HepG2 (cell line): ENCODE data around the gene TTC19. TPM values are rescaled to one million over a fixed set of nuclear protein-coding genes. Genes with fewer than 3 reads are reported as not detected.

Experiments used
- EP300 ChIP-seq, 3 experiments: sonication (generic) in 1 of 3; formaldehyde crosslinking in 1 of 3; IDR thresholded peaks; 2 replicates each; pipeline versions ENCODE4 v1.5.1 to v1.6.1; 2011 to 2020; ENCODE audit warnings: low read depth in 2 of 3, low read length in 2 of 3, borderline replicate concordance in 1 of 3, improper control_type of control experiment in 1 of 3, mild to moderate bottlenecking in 1 of 3, missing genetic modification reagents in 1 of 3, moderate library complexity in 1 of 3
- IKZF1 ChIP-seq: fragments of 450-650 bp; IDR thresholded peaks from 2 replicates; pipeline ENCODE4 v1.7.1; 2016
- KAT8 ChIP-seq: IDR thresholded peaks from 2 replicates; pipeline ENCODE4 v1.6.1; 2016; ENCODE audit warnings: missing genetic modification reagents, missing compliant biosample characterization
- MAFK ChIP-seq, 2 experiments: IDR thresholded peaks in 1 of 2; conservative IDR thresholded peaks in 1 of 2; 2 replicates each; pipeline ENCODE4 v1.6.1; 2011; ENCODE audit warnings: improper control_type of control experiment in 2 of 2, low read length in 2 of 2
- MED1 ChIP-seq: sonication (generic); formaldehyde crosslinking; IDR thresholded peaks from 2 replicates; pipeline ENCODE4 v1.4.0; 2020; ENCODE audit warnings: missing genetic modification reagents
- NCOR1 ChIP-seq: fragments of 200-600 bp; sonication (generic); IDR thresholded peaks from 2 replicates; pipeline ENCODE4 v1.7.0; 2017; ENCODE audit warnings: antibody characterized with exemption, low read length, borderline replicate concordance
- POLR2A ChIP-seq, 2 experiments: IDR thresholded peaks; 2 replicates each; pipeline ENCODE4 v1.6.1; 2011; ENCODE audit warnings: low read depth in 2 of 2, low read length in 2 of 2, mild to moderate bottlenecking in 1 of 2, moderate library complexity in 1 of 2; ENCODE audit not compliant: insufficient read depth in 1 of 2
- RARG ChIP-seq: sonication (generic); formaldehyde crosslinking; IDR thresholded peaks from 2 replicates; pipeline ENCODE4 v1.4.0; 2020; ENCODE audit warnings: low read depth, mild to moderate bottlenecking, missing genetic modification reagents
- RFX5 ChIP-seq: IDR thresholded peaks from 2 replicates; pipeline ENCODE4 v1.6.1; 2011; ENCODE audit warnings: low read depth, low read length, improper control_type of control experiment
- RFXANK ChIP-seq: IDR thresholded peaks from 2 replicates; pipeline ENCODE4 v1.6.1; 2016
- SOX6 ChIP-seq, 2 experiments: fragments of 450-650 bp in 1 of 2; sonication (generic) in 1 of 2; formaldehyde crosslinking in 1 of 2; IDR thresholded peaks; 2 replicates each; pipeline versions ENCODE4 v1.4.0 to v1.6.1; 2017 to 2020; ENCODE audit warnings: antibody characterized with exemption in 1 of 2, mild to moderate bottlenecking in 1 of 2, missing genetic modification reagents in 1 of 2
- SRF ChIP-seq: IDR thresholded peaks from 2 replicates; pipeline ENCODE4 v1.6.1; 2011; ENCODE audit warnings: mild to moderate bottlenecking, low read depth, low read length, moderate library complexity
- TBX2 ChIP-seq: sonication (generic); formaldehyde crosslinking; IDR thresholded peaks from 2 replicates; pipeline ENCODE4 v1.5.0; 2020; ENCODE audit warnings: missing genetic modification reagents, mild to moderate bottlenecking, borderline replicate concordance
- TRIM24 ChIP-seq: sonication (generic); formaldehyde crosslinking; IDR thresholded peaks from 2 replicates; pipeline ENCODE4 v1.8.0; 2022; ENCODE audit warnings: mild to moderate bottlenecking, missing genetic modification reagents
- ZMYM3 ChIP-seq: sonication (generic); formaldehyde crosslinking; IDR thresholded peaks from 2 replicates; pipeline ENCODE4 v1.5.1; 2020; ENCODE audit warnings: mild to moderate bottlenecking, missing genetic modification reagents
- ZNF20 ChIP-seq: sonication (generic); formaldehyde crosslinking; IDR thresholded peaks from 2 replicates; pipeline ENCODE4 v1.4.0; 2020; ENCODE audit warnings: mild to moderate bottlenecking, moderate library complexity, missing genetic modification reagents
- ZNF431 ChIP-seq: sonication (generic); formaldehyde crosslinking; IDR thresholded peaks from 2 replicates; pipeline ENCODE4 v1.9.0; 2022; ENCODE audit warnings: missing genetic modification reagents, low read depth, mild to moderate bottlenecking, borderline replicate concordance
- ZNF558 ChIP-seq: sonication (generic); formaldehyde crosslinking; IDR thresholded peaks from 2 replicates; pipeline ENCODE4 v1.9.0; 2022; ENCODE audit warnings: mild to moderate bottlenecking, missing genetic modification reagents, borderline replicate concordance
- ZNF615 ChIP-seq: sonication (generic); formaldehyde crosslinking; IDR thresholded peaks from 2 replicates; pipeline ENCODE4 v1.5.0; 2020; ENCODE audit warnings: mild to moderate bottlenecking, missing genetic modification reagents, borderline replicate concordance
- ZSCAN29 ChIP-seq: sonication (generic); formaldehyde crosslinking; conservative IDR thresholded peaks from 2 replicates; pipeline ENCODE4 v1.4.0; 2020; ENCODE audit warnings: mild to moderate bottlenecking, missing genetic modification reagents
- polyA plus RNA-seq, 8 experiments: library from polyadenylated mRNA; depleted of rRNA in 3 of 8; stranded (reverse) in 7 of 8; unstranded in 1 of 8; fragments of >200 nt; fragmentation: Illumina TruSeq in 4 of 8; extraction: Trizol in 4 of 8; gene quantifications; 2 replicates each; pipeline versions ENCODE4 v1.2.1 to v1.2.3, GENCODE V29; 2011 to 2016; ENCODE audit warnings: low read depth in 4 of 8, missing spikeins in 1 of 8, mixed read lengths in 1 of 8; ENCODE audit not compliant: insufficient read depth in 1 of 8
- total RNA-seq, 5 experiments: library from RNA; depleted of rRNA; stranded (reverse); fragments of >200 nt; fragmentation: Illumina TruSeq; extraction: Trizol; gene quantifications; 2 replicates each; pipeline ENCODE4 v1.2.3, GENCODE V29; 2016; ENCODE audit warnings: low read depth in 1 of 5
- TF ChIP-seq, protein P1 (sequence below): sonication (generic); formaldehyde crosslinking; IDR thresholded peaks from 2 replicates; pipeline ENCODE4 v1.9.0; 2021; ENCODE audit warnings: missing genetic modification reagents, borderline replicate concordance
- TF ChIP-seq, protein P2 (sequence below): IDR thresholded peaks from 2 replicates; pipeline ENCODE4 v1.6.1; 2018; ENCODE audit warnings: missing genetic modification reagents, mild to moderate bottlenecking, missing compliant biosample characterization
- TF ChIP-seq, protein P3 (sequence below): sonication (generic); formaldehyde crosslinking; IDR thresholded peaks from 2 replicates; pipeline ENCODE4 v1.9.0; 2022; ENCODE audit warnings: low read depth, missing genetic modification reagents

The TTC19 gene
- total and polyA plus RNA-seq, 2 of the 13 experiments (the other 11 are each of a cell fraction or from before 2014, with no cell fraction given) = 4.4 to 24.3 TPM

DNA sequence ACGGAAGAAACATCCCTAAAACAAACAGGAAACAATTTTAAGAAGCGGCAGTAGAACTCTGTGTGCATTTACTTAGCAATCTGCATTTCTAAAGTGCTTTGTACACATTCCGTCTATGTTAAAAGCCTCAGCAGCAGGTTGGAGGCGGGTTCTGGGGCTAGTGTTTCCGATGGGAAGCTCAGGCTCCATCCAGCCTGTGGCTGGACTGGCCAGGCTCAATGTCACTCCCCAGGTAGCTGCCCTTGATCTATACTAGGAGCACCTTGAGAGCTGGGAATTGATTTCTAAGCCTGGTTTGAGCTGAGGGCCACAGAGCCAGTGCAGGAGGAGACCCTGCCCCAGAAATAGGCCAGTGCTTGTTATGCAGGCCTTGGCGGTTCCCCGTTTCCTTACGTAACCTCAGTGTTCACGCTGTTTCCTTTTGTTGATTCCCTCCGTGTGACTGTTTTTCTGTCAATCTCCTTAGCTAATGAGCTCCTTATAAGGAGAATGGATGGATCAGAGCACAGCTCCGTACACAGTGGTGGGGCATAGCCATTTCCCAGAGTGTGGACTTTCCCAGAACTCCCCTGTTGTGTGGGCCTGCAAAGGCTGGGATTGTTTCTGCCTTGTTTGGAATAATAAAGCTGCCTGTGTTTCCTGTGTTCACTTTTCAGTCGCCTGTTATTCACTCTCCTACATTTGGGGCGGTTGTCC, 33.3 kb upstream of the TTC19 start (continued):
- TF ChIP-seq SRF (peak; percentile 31; the same call in 1 of the 2 replicates), TBX2 (CRISPR knock-in tag) (peak; percentile 43), ZNF558 (no peak), ZNF20 (CRISPR knock-in tag) (no peak), ZSCAN29 (CRISPR knock-in tag) (no peak), POLR2A (IDR thresholded peaks at IDR 0.05; ENCODE audit: insufficient read depth in 1 of 2, low read depth in 2 of 2, low read length in 2 of 2) (peak; percentile 51 to 52; a peak in 3 of 4 replicates), RFX5 (no peak), ZNF615 (CRISPR knock-in tag) (no peak), ZMYM3 (CRISPR knock-in tag) (no peak), KAT8 (peak; percentile 22; the same call in 1 of the 2 replicates), MAFK (conservative IDR thresholded peaks at IDR 0.05 in 1 of 2, IDR thresholded peaks at IDR 0.05 in 1 of 2; ENCODE audit: low read length in 2 of 2) (no peak), TRIM24 (CRISPR knock-in tag) (no peak), RARG (CRISPR knock-in tag) (no peak), MED1 (CRISPR knock-in tag) (peak; percentile 54), NCOR1 (no peak), SOX6 (IDR thresholded peaks at IDR 0.05) (no peak), SOX6 (CRISPR knock-in tag; IDR thresholded peaks at IDR 0.05) (peak; percentile 24; the same call in 1 of the 2 replicates), ZNF431 (CRISPR knock-in tag) (peak; percentile 59; the same call in 1 of the 2 replicates), RFXANK (no peak), EP300 (IDR thresholded peaks at IDR 0.05; ENCODE audit: low read depth in 2 of 2, low read length in 2 of 2) (peak in 1 of 2 experiments; percentile 23; a peak in 1 of 4 replicates), EP300 (CRISPR knock-in tag; IDR thresholded peaks at IDR 0.05; ENCODE audit: borderline replicate concordance) (no peak), IKZF1 (no peak)
- TF ChIP-seq, protein P1, sequence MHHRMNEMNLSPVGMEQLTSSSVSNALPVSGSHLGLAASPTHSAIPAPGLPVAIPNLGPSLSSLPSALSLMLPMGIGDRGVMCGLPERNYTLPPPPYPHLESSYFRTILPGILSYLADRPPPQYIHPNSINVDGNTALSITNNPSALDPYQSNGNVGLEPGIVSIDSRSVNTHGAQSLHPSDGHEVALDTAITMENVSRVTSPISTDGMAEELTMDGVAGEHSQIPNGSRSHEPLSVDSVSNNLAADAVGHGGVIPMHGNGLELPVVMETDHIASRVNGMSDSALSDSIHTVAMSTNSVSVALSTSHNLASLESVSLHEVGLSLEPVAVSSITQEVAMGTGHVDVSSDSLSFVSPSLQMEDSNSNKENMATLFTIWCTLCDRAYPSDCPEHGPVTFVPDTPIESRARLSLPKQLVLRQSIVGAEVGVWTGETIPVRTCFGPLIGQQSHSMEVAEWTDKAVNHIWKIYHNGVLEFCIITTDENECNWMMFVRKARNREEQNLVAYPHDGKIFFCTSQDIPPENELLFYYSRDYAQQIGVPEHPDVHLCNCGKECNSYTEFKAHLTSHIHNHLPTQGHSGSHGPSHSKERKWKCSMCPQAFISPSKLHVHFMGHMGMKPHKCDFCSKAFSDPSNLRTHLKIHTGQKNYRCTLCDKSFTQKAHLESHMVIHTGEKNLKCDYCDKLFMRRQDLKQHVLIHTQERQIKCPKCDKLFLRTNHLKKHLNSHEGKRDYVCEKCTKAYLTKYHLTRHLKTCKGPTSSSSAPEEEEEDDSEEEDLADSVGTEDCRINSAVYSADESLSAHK (CRISPR knock-in tag) = no peak
- TF ChIP-seq, protein P2, sequence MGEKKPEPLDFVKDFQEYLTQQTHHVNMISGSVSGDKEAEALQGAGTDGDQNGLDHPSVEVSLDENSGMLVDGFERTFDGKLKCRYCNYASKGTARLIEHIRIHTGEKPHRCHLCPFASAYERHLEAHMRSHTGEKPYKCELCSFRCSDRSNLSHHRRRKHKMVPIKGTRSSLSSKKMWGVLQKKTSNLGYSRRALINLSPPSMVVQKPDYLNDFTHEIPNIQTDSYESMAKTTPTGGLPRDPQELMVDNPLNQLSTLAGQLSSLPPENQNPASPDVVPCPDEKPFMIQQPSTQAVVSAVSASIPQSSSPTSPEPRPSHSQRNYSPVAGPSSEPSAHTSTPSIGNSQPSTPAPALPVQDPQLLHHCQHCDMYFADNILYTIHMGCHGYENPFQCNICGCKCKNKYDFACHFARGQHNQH (CRISPR knock-in tag) = 0 out of 2 replicates have a peak, but pooled peaks have one; percentile 22
- TF ChIP-seq, protein P3, sequence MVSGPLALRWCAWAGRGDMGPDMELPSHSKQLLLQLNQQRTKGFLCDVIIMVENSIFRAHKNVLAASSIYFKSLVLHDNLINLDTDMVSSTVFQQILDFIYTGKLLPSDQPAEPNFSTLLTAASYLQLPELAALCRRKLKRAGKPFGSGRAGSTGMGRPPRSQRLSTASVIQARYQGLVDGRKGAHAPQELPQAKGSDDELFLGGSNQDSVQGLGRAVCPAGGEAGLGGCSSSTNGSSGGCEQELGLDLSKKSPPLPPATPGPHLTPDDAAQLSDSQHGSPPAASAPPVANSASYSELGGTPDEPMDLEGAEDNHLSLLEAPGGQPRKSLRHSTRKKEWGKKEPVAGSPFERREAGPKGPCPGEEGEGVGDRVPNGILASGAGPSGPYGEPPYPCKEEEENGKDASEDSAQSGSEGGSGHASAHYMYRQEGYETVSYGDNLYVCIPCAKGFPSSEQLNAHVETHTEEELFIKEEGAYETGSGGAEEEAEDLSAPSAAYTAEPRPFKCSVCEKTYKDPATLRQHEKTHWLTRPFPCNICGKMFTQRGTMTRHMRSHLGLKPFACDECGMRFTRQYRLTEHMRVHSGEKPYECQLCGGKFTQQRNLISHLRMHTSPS (CRISPR knock-in tag) = no peak
